Activated CD8-positive, alpha-beta memory T cell treated with anti-CD3 and anti-CD28 coated beads, Interleukin-2, amount 50 U/mL, for 24 hours (primary cell): ENCODE data around the gene OTULIN.

ENCODE experiments used
- DNase-seq: peaks from one replicate; pipeline ENCODE4 v3.0.0-alpha.2; 2020; ENCODE audit errors: extremely low read depth

The OTULIN gene

GRCh38 chr5:14668181-14668591, 3.7 kb downstream of the OTULIN start:
- peak; percentile 47 for DNase-seq

GRCh38 chr5:14669415-14669814, 4.9 kb downstream of the OTULIN start:
- DNase-seq, result no peak

GRCh38 chr5:14669975-14670374, 5.5 kb downstream of the OTULIN start:
- DNase-seq, result no peak

GRCh38 chr5:14671414-14671813, 6.9 kb downstream of the OTULIN start:
- no peak for DNase-seq

- DNase-seq, result no peak
Measured at GRCh38 chr5:14672082-14672481, 7.6 kb downstream of the OTULIN start.

- no peak for DNase-seq
Measured at GRCh38 chr5:14672484-14673394, 8.2 kb downstream of the OTULIN start.

GRCh38 chr5:14673443-14673842, 8.9 kb downstream of the OTULIN start:
- no peak for DNase-seq

GRCh38 chr5:14674983-14675854, 10.7 kb downstream of the OTULIN start:
- DNase-seq, result no peak

GRCh38 chr5:14675865-14676300, 11.4 kb downstream of the OTULIN start:
- DNase-seq, result no peak

GRCh38 chr5:14676320-14676719, 11.8 kb downstream of the OTULIN start:
- DNase-seq, result no peak

GRCh38 chr5:14678773-14679334, 14.3 kb downstream of the OTULIN start:
- no peak for DNase-seq

GRCh38 chr5:14679595-14679994, 15.1 kb downstream of the OTULIN start:
- DNase-seq, result no peak

GRCh38 chr5:14681236-14681752, 16.8 kb downstream of the OTULIN start:
- no peak for DNase-seq

GRCh38 chr5:14683906-14684455, 19.5 kb downstream of the OTULIN start:
- DNase-seq, result no peak

- no peak for DNase-seq
Measured at GRCh38 chr5:14684757-14685156, 20.2 kb downstream of the OTULIN start.

- DNase-seq, result peak; percentile 38
Measured at GRCh38 chr5:14685757-14686156, 21.2 kb downstream of the OTULIN start.

- no peak for DNase-seq
Measured at GRCh38 chr5:14686517-14686916, 22.0 kb downstream of the OTULIN start.

- no peak for DNase-seq
Measured at GRCh38 chr5:14687023-14687665, 22.6 kb downstream of the OTULIN start.

- no peak for DNase-seq
Measured at GRCh38 chr5:14693070-14693469, 28.6 kb downstream of the OTULIN start.

GRCh38 chr5:14695152-14695551, 30.6 kb downstream of the OTULIN start:
- DNase-seq, result no peak

- DNase-seq, result no peak
Measured at GRCh38 chr5:14696057-14696456, 31.5 kb downstream of the OTULIN start.
